Activated naive CD4-positive, alpha-beta T cell treated with anti-CD3 and anti-CD28 coated beads, Interleukin-2, amount 50 U/mL, for 24 hours (primary cell): Measurements from ENCODE around the gene SHKBP1.
A peak's percentile ranks its signal among the peaks of the same experiment; 100 is the strongest.
"Not testable (repeated sequence)": the region's sequence is repeated elsewhere in the genome, so short reads cannot be mapped to it uniquely, and the experiment has no call there.

Experiments used
- H3K27ac Mint-ChIP-seq: one replicate; pipeline ENCODE4 v1.8.0; 2021; ENCODE audit warnings: mild to moderate bottlenecking, mixed read lengths
- H3K27me3 Mint-ChIP-seq: one replicate; pipeline ENCODE4 v1.8.0; 2021; ENCODE audit warnings: mixed read lengths
- H3K36me3 Mint-ChIP-seq: one replicate; pipeline ENCODE4 v1.8.0; 2021; ENCODE audit warnings: mixed read lengths
- H3K4me1 Mint-ChIP-seq: one replicate; pipeline ENCODE4 v1.8.0; 2021; ENCODE audit warnings: mixed read lengths
- H3K4me3 Mint-ChIP-seq: one replicate; pipeline ENCODE4 v1.8.0; 2021; ENCODE audit warnings: mild to moderate bottlenecking, mixed read lengths
- H3K9me3 Mint-ChIP-seq: one replicate; pipeline ENCODE4 v1.8.0; 2021; ENCODE audit warnings: mixed read lengths

SHKBP1 gene, protein sequence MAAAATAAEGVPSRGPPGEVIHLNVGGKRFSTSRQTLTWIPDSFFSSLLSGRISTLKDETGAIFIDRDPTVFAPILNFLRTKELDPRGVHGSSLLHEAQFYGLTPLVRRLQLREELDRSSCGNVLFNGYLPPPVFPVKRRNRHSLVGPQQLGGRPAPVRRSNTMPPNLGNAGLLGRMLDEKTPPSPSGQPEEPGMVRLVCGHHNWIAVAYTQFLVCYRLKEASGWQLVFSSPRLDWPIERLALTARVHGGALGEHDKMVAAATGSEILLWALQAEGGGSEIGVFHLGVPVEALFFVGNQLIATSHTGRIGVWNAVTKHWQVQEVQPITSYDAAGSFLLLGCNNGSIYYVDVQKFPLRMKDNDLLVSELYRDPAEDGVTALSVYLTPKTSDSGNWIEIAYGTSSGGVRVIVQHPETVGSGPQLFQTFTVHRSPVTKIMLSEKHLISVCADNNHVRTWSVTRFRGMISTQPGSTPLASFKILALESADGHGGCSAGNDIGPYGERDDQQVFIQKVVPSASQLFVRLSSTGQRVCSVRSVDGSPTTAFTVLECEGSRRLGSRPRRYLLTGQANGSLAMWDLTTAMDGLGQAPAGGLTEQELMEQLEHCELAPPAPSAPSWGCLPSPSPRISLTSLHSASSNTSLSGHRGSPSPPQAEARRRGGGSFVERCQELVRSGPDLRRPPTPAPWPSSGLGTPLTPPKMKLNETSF

DNA sequence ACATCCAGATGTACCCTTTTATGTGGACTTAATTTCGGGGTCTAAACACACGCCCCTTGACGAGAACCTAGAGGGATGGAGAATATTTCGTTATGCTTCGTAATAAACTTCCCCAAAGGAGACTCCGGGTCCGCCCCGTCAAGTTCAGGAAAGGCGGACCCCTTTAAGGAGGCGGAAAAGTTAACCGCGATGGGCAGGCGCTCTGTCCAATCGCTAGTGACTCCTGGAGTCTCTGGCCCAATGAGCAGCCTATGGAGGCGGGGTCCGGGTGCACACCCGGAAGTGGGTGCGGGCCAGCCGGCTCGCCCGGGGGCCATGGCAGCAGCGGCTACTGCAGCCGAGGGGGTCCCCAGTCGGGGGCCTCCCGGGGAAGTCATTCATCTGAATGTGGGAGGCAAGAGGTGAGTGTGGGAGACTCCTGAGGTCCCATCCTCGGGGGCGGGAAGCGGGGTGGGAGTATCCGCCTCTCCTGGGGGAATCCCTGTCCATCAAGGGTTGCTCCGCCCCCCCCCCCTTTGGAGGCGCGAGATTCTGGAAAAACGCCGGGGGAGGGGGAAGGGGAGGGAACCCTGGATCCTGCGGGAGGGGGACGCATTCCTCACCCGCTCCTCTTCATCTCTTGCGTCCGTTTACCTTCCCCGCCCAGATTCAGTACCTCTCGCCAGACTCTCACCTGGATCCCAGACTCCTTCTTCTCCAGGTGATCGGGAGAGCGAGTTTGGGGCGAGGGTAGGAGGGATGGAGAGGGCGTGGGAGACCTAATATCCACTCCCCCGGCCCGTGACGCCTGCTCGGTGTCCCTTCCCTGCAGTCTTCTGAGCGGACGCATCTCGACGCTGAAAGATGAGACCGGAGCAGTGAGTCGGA is at the start of gene SHKBP1:
Gene SHKBP1 (plus strand): TSS at position 289 of the 867 bp plus-strand sequence. CDS start 27 bp downstream, at position 316.
- H3K36me3 Mint-ChIP-seq: peaks cover 7% of the 10 kb centered on the region
- no peaks in the 10 kb centered on the region for H3K27me3 Mint-ChIP-seq
- H3K9me3 Mint-ChIP-seq: no peaks in the 10 kb centered on the region
- H3K4me3 Mint-ChIP-seq: peak within 1 kb of the TSS; percentile 87
- peak within 1 kb of the TSS; percentile 72 for H3K27ac Mint-ChIP-seq
- peaks cover 18% of the 10 kb centered on the region for H3K4me1 Mint-ChIP-seq

DNA sequence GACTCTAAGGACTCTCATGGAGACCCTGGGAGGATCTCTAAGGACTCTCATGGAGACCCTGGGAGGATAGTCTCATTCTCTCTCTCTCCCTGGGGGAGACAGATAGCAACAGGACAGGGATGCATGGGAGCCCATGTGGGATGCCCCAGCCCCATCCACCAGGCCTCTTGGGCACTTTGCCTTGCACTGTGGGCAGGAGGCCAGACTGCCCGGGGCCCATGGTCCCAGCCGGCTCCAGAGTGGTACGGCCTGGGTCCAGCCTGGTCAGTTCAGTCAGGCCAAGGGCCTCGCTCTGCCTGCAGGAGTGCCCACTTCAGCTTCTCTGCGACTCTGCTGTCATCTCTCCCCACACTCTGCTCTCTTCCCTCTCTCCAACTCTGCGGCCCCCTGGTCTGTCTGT is 48.6 kb upstream of the SHKBP1 start:
- peaks cover 17% of the 10 kb centered on the region for H3K4me1 Mint-ChIP-seq
- no peak overlapping the region for H3K27ac Mint-ChIP-seq
- no peaks in the 10 kb centered on the region for H3K9me3 Mint-ChIP-seq
- no peak overlapping the region for H3K4me3 Mint-ChIP-seq
- peaks cover 12% of the 10 kb centered on the region for H3K27me3 Mint-ChIP-seq
- H3K36me3 Mint-ChIP-seq: no peaks in the 10 kb centered on the region

DNA sequence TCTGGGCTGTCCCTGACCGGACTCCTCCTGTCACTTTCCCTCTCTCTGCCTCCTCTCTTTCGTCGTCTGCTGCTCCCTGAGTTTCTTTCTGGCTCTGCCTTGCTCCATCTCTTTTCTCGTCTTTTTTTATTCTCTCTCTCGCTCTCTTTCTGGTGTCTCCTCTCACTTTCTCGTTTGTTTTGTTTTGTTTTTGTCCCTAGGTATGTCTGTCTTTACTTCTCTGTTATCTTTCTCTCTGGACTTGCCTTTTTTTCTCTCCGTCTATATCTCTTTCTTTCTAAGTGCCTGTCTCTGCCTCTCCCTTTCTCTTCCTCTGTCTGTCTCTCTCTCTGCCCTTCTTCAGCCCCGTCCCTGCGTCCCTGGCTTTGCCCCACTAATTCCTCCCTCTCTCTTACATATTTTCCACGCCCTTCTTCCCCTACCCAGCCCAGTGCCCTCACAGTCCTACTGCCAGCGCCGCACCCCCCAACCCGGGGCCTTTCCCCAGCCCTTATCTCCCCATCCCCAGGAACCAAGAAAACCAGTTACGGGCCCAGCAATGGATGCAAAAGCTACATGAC is 48.1 kb upstream of the SHKBP1 start:
- Mint-ChIP-seq H3K27me3 (peaks cover 14% of the 10 kb centered on the region), H3K9me3 (no peaks in the 10 kb centered on the region), H3K36me3 (no peaks in the 10 kb centered on the region), H3K4me3 (no peak overlapping the region), H3K4me1 (peaks cover 17% of the 10 kb centered on the region), H3K27ac (no peak overlapping the region)

DNA sequence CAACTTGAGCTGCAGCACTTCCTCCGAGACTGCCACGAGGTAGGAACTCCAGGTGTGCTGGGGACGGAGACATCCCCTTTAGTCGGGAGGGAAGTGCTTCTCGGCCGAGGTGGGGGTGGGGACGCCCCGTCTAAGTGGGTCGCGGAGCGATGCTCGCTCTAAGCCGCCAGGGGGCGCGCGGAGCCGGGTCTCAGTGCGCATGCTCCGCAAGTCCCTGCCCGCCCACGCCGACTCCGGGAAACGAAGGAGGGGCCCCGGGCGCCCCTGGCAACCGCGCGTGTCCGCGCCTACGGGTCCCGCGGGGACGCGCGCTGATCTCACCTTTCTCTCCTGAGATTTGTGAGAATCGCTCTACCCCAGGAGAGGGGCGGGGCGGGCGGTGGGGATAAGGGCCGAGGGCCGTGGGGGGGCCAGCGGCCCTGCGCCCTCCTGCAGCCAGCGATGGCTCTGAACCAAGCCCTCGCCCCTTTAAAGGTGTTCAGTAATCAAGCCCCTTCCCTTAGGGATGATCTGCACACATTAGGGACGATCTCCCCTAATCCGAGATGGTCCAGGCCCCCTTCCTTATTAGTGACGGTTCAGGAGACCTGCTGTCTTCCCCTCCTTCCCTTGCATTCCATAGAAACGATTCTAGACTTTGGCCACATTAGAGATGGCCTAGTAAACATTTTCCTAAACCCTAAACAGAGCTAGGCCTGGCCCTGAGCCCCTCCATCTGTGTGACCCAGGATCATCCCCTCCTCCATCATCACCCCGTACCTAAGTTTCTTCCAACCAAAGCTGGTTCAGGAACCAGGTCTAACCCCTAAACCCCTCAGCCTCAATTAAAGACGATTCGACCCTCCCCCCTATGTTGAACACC is 47.3 kb upstream of the SHKBP1 start:
- H3K27ac Mint-ChIP-seq: no peak overlapping the region
- H3K4me3 Mint-ChIP-seq: peak overlapping the region; percentile 73
- H3K4me1 Mint-ChIP-seq: peaks cover 17% of the 10 kb centered on the region
- H3K36me3 Mint-ChIP-seq: peaks cover 3% of the 10 kb centered on the region
- peaks cover 14% of the 10 kb centered on the region for H3K27me3 Mint-ChIP-seq
- no peaks in the 10 kb centered on the region for H3K9me3 Mint-ChIP-seq

DNA sequence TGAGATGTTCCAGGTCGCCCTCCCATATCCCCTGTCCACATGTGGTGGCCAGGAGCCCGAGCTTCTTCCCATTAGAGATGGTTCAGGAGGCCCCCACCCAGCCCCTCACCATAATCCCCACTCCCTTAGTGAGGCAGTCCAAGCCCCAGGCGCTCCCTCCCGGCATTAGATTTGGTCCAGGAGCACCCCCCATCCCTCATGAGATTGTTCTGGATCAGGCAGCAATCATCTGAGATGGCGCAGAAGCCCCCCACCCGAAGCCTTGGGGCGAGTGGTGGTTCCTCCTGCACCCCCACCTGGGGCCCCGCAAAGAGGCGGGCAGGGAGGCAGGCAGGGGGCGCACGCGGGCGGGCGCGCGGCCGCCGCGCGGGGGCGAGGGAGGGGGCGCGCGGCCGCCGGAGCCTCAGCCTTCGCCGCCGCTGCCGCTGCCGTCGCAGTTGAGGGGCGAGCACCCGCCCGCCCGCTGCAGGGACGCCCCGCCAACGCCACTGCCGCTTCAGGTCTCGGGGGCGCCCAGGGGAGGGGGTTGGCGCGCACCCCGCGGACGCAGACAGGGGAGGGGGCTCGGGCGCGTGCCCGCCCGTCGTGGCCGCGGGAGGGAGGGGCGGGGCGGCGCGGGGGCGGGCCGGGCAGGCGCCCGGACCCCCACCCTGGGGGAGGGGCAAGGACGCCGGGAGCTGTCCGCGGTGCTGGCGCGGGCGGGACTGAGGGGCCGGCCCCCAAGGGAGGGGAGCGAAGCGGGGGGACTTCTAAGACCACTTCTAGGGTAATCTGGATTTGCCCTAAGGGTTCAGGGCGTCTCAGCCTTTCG is 46.4 kb upstream of the SHKBP1 start:
- H3K27ac Mint-ChIP-seq: no peak overlapping the region
- H3K4me1 Mint-ChIP-seq: peaks cover 17% of the 10 kb centered on the region
- H3K36me3 Mint-ChIP-seq: peaks cover 4% of the 10 kb centered on the region
- H3K9me3 Mint-ChIP-seq: no peaks in the 10 kb centered on the region
- peaks cover 14% of the 10 kb centered on the region for H3K27me3 Mint-ChIP-seq
- H3K4me3 Mint-ChIP-seq: peak overlapping the region; percentile 73

DNA sequence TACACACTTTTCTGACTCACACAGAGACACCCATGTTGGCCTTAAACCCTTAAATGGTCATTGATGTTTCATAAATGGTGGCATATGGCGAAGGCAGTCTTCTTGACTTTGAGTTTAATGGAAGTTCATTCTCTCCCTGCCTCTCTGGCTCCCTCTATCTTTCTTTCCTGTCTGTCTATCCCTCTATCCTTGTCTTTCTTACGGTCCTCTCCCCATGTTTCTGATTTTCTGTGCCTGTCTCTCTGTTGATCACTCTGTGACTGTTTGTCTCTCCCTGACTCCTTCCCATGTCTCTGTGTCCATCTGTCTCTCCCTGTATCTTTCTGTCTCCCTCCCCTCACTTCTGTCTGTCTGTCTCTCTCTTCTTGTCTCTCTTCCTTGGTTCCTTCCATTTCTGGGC is 43.2 kb upstream of the SHKBP1 start:
- Mint-ChIP-seq H3K4me3 (no peak overlapping the region), H3K9me3 (no peaks in the 10 kb centered on the region), H3K27ac (no peak overlapping the region), H3K4me1 (peaks cover 14% of the 10 kb centered on the region), H3K36me3 (peaks cover 4% of the 10 kb centered on the region), H3K27me3 (peaks cover 14% of the 10 kb centered on the region)

DNA sequence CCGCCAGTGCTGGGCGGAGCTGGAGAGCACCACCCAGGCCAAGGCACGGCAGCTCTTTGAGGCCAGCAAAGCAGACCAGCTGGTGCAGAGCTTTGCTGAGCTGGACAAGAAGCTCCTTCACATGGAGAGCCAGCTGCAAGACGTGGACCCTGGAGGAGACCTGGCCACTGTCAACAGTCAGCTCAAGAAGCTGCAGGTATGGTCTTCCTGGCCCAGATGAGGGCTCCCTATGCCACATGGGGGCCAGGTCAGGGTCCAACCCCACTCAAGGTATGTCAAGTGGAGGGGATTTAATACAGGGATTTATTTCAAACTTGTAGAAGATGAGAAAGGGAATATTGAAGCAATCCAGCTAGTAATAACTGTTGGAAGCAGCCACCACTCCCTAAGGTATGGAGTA is 42.5 kb upstream of the SHKBP1 start:
- Mint-ChIP-seq H3K36me3 (peaks cover 4% of the 10 kb centered on the region), H3K27ac (no peak overlapping the region), H3K9me3 (no peaks in the 10 kb centered on the region), H3K4me3 (no peak overlapping the region), H3K4me1 (peaks cover 11% of the 10 kb centered on the region), H3K27me3 (peaks cover 14% of the 10 kb centered on the region)

DNA sequence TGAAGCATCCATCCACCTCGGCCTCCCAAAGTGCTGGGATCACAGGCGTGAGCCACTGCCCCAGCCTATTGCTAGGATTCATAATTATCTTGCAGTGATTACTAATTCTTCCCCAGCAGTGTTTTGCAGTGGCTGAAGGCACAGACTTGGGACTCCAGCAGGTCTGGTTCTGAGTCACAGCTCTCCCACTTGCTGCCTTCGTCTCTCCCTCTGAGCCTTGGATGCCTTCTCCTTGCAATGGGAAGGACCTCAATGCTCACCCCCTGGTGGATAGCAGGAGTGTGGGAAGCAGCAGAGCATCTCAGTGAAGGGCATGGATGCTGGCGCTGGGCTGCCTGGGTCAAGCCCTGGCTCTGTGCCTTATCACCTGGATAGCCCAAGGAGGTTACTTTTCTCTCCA is 37.6 kb upstream of the SHKBP1 start:
- H3K36me3 Mint-ChIP-seq: peaks cover 4% of the 10 kb centered on the region
- H3K27me3 Mint-ChIP-seq: no peaks in the 10 kb centered on the region
- no peaks in the 10 kb centered on the region for H3K4me1 Mint-ChIP-seq
- H3K27ac Mint-ChIP-seq: no peak overlapping the region
- H3K9me3 Mint-ChIP-seq: no peaks in the 10 kb centered on the region
- H3K4me3 Mint-ChIP-seq: no peak overlapping the region

DNA sequence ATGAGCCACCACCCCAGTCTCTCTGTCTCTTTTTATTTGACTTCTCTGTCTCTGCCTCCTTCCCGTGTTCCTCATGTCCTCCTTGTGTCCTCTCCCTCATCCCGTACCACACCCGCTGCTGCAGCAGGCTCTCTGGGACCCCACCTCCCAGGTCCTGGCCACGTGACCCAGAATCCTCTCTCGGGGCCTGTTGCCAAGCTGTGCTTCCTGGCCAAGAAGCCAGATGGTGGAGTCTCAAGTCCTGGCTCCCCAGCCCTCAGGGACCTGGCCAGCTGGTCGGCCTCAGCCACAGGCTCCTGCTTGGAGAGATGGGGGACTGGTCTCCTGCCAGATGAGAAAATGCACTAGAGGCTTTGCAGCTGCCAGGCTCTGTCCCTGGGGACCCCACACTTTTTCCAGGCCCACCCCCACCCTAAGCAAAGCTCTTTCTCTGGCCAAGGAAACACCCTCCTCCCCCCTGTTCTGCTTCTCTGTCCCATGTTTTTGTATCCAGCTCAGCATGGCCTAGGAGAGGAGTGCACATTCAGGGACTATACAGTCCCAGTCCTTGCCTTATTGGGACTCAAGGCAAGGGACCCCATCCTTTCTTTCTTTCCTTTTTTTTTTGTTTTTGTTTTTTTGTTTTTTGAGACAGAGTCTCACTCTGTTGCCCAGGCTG is 34.3 kb upstream of the SHKBP1 start:
- no peaks in the 10 kb centered on the region for H3K9me3 Mint-ChIP-seq
- peaks cover 3% of the 10 kb centered on the region for H3K36me3 Mint-ChIP-seq
- no peaks in the 10 kb centered on the region for H3K4me1 Mint-ChIP-seq
- no peak overlapping the region for H3K4me3 Mint-ChIP-seq
- H3K27ac Mint-ChIP-seq: no peak overlapping the region
- no peaks in the 10 kb centered on the region for H3K27me3 Mint-ChIP-seq

DNA sequence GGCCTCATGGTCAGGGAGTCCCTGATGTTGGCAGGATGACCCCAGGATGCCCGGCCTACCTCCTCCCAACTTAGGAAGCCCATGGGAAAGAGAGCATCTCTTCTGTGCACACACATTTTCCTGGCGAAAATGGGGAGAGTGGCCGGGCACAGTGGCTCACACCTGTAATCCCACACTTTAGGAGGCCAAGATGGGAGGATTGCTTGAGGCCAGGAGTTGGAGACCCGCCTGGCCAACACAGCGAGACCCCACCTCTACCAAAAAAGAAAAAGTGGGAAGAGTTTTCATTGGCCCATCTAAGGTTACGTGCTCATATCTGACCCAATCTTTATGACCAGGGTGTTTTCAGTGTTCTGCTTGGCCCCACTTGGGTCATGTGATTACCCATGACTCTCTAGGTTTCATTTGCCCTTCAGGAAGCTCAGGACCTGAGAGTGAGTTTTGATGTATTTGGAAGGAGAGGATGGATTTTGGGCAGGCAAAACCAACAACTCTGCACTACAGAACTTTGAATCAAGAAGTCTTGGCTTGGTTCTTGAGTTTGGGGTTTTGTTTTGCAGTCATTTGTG is 33.6 kb upstream of the SHKBP1 start:
- H3K27me3 Mint-ChIP-seq: peaks cover 1% of the 10 kb centered on the region
- H3K36me3 Mint-ChIP-seq: peaks cover 3% of the 10 kb centered on the region
- no peaks in the 10 kb centered on the region for H3K4me1 Mint-ChIP-seq
- H3K9me3 Mint-ChIP-seq: no peaks in the 10 kb centered on the region
- no peak overlapping the region for H3K4me3 Mint-ChIP-seq
- no peak overlapping the region for H3K27ac Mint-ChIP-seq

DNA sequence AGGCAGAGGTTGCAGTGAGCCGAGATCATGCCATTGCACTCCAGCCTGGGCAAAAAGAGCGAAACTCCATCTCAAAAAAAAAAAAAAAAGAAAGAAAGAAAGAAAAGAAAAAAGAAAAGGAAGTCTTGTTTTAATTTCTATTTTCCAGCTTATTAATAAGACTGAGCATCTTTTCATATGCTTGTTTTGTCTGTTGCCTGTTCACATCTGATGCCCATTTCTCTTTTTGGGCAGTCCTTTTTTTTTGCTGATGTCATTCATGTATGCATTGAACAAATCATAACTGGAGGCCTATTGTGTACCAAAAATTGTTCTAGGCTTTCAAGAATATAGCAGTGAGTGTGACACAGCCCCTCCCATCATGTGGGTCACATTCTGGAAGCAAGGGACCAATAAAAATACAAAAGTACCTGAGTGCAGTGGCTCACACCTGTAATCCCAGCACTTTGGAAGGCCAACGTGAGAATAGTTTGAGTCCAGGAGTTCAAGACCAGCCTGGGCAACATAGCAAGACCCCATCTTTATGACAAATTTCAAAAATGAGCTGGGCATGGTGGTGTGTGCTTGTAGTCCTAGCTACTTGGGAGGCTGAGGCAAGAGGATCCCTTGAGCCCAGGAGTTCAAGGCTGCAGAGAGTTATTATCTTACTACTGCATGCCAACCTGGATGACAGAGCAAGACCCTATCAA is 30.4 kb upstream of the SHKBP1 start:
- H3K27ac Mint-ChIP-seq, H3K4me3 Mint-ChIP-seq, H3K9me3 Mint-ChIP-seq, H3K36me3 Mint-ChIP-seq: not testable (repeated sequence)
- Mint-ChIP-seq H3K27me3 (peaks cover 17% of the 10 kb centered on the region), H3K4me1 (peaks cover 12% of the 10 kb centered on the region)

DNA sequence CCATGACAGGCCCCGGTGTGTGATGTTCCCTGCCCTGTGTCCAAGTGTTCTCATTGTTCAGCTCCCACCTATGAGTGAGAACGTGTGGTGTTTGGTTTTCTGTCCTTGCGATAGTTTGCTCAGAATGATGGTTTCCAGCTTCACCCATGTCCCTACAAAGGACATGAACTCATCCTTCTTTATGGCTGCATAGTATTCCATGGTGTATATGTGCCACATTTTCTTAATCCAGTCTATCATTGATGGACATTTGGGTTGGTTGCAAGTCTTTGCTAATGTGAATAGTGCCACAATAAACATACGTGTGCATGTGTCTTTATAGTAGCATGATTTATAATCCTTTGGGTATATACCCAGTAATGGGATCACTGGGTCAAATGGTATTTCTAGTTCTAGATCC is 29.5 kb upstream of the SHKBP1 start:
- H3K9me3 Mint-ChIP-seq, H3K27ac Mint-ChIP-seq, H3K4me3 Mint-ChIP-seq, H3K36me3 Mint-ChIP-seq: not testable (repeated sequence)
- peaks cover 12% of the 10 kb centered on the region for H3K4me1 Mint-ChIP-seq
- H3K27me3 Mint-ChIP-seq: peaks cover 19% of the 10 kb centered on the region

DNA sequence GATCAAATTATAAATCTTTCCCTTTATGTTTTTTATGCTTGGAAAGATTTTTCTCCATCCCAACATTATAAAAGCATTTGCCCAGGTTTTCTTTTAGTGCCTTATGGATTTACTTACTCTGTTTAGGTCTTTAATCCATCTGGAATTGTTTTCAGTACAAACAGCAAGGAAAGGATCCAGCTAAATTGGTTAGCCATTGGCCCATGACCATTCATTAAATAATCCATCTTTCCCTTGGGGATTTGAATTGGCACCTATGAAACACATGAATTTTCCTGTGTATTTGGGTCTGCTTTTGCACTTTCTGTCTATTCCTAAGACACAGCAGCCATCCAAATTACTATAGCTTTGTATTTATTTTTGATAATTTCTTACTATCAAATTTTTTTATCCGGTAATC is 28.8 kb upstream of the SHKBP1 start:
- peaks cover 12% of the 10 kb centered on the region for H3K4me1 Mint-ChIP-seq
- peaks cover 23% of the 10 kb centered on the region for H3K27me3 Mint-ChIP-seq
- peaks cover 3% of the 10 kb centered on the region for H3K36me3 Mint-ChIP-seq

More for the DNA sequence above, 28.8 kb upstream of the SHKBP1 start:
- Mint-ChIP-seq H3K9me3 (no peaks in the 10 kb centered on the region), H3K4me3 (no peak overlapping the region), H3K27ac (no peak overlapping the region)
